T-helper 2 cell treated with Interferon-gamma antibody and Interleukin-4, amounts not matched to agents 5 μg/mL and 100 μg/mL, for 36 hours (primary cell): ENCODE results near the gene TTC7B.

ENCODE experiments used
- DNase-seq: peaks from one replicate; pipeline ENCODE4 v3.0.0; 2021; ENCODE audit warnings: low spot score
- H3K27ac Mint-ChIP-seq: one replicate; pipeline ENCODE4 v1.8.0; 2021; ENCODE audit warnings: mild to moderate bottlenecking, mixed read lengths
- H3K27me3 Mint-ChIP-seq: one replicate; pipeline ENCODE4 v1.8.0; 2021; ENCODE audit warnings: low read depth, mixed read lengths
- H3K36me3 Mint-ChIP-seq: one replicate; pipeline ENCODE4 v1.8.0; 2021; ENCODE audit warnings: low read depth, mixed read lengths
- H3K4me1 Mint-ChIP-seq: one replicate; pipeline ENCODE4 v1.8.0; 2021; ENCODE audit warnings: low read depth, mixed read lengths
- H3K4me3 Mint-ChIP-seq: one replicate; pipeline ENCODE4 v1.8.0; 2022; ENCODE audit warnings: mild to moderate bottlenecking, moderate library complexity, mixed read lengths
- H3K9me3 Mint-ChIP-seq: one replicate; pipeline ENCODE4 v1.8.0; 2021; ENCODE audit warnings: mixed read lengths

Gene TTC7B

GRCh38 chr14:90805662-90806540 is 10.3 kb downstream of the TTC7B start:
- Mint-ChIP-seq H3K4me3 (no peak overlapping the region), H3K27me3 (no peaks in the 10 kb centered on the region), H3K9me3 (peaks cover 4% of the 10 kb centered on the region), H3K36me3 (peaks cover 4% of the 10 kb centered on the region), H3K4me1 (peaks cover 10% of the 10 kb centered on the region), H3K27ac (no peak overlapping the region)
- no peak for DNase-seq

- Mint-ChIP-seq H3K27me3 (no peaks in the 10 kb centered on the region), H3K27ac (no peak overlapping the region), H3K4me3 (no peak overlapping the region), H3K36me3 (peaks cover 4% of the 10 kb centered on the region), H3K9me3 (peaks cover 4% of the 10 kb centered on the region), H3K4me1 (peaks cover 10% of the 10 kb centered on the region)
- no peak for DNase-seq
Measured at GRCh38 chr14:90805084-90805391, 11.2 kb downstream of the TTC7B start.

- Mint-ChIP-seq H3K4me1 (peaks cover 10% of the 10 kb centered on the region), H3K27ac (no peak overlapping the region), H3K9me3 (peaks cover 4% of the 10 kb centered on the region), H3K36me3 (peaks cover 4% of the 10 kb centered on the region), H3K4me3 (no peak overlapping the region), H3K27me3 (no peaks in the 10 kb centered on the region)
- no peak for DNase-seq
Measured at GRCh38 chr14:90804292-90805083, 11.7 kb downstream of the TTC7B start.

- H3K27me3 Mint-ChIP-seq, result no peaks in the 10 kb centered on the region
- H3K4me1 Mint-ChIP-seq, result peaks cover 10% of the 10 kb centered on the region
- no peak for DNase-seq
- H3K27ac Mint-ChIP-seq, result peak overlapping the region; percentile 31
- H3K9me3 Mint-ChIP-seq, result peaks cover 4% of the 10 kb centered on the region
- H3K36me3 Mint-ChIP-seq, result peaks cover 4% of the 10 kb centered on the region
- H3K4me3 Mint-ChIP-seq, result no peak overlapping the region
Measured at GRCh38 chr14:90803249-90803648, 13.0 kb downstream of the TTC7B start.

GRCh38 chr14:90799420-90799819 is 16.8 kb downstream of the TTC7B start:
- no peak overlapping the region for H3K27ac Mint-ChIP-seq
- H3K4me3 Mint-ChIP-seq, result no peak overlapping the region
- peaks cover 4% of the 10 kb centered on the region for H3K9me3 Mint-ChIP-seq
- no peaks in the 10 kb centered on the region for H3K27me3 Mint-ChIP-seq
- no peak for DNase-seq
- H3K36me3 Mint-ChIP-seq, result peaks cover 4% of the 10 kb centered on the region
- H3K4me1 Mint-ChIP-seq, result peaks cover 10% of the 10 kb centered on the region

- H3K4me3 Mint-ChIP-seq, result no peak overlapping the region
- H3K4me1 Mint-ChIP-seq, result peaks cover 5% of the 10 kb centered on the region
- DNase-seq, result no peak
- H3K9me3 Mint-ChIP-seq, result peaks cover 4% of the 10 kb centered on the region
- no peaks in the 10 kb centered on the region for H3K27me3 Mint-ChIP-seq
- H3K27ac Mint-ChIP-seq, result no peak overlapping the region
- H3K36me3 Mint-ChIP-seq, result peaks cover 4% of the 10 kb centered on the region
Measured at GRCh38 chr14:90797919-90798318, 18.3 kb downstream of the TTC7B start.

GRCh38 chr14:90797451-90797850 is 18.8 kb downstream of the TTC7B start:
- H3K27me3 Mint-ChIP-seq, result no peaks in the 10 kb centered on the region
- H3K4me1 Mint-ChIP-seq, result peaks cover 5% of the 10 kb centered on the region
- H3K4me3 Mint-ChIP-seq, result no peak overlapping the region
- H3K27ac Mint-ChIP-seq, result no peak overlapping the region
- DNase-seq, result no peak
- H3K36me3 Mint-ChIP-seq, result peaks cover 4% of the 10 kb centered on the region
- peaks cover 4% of the 10 kb centered on the region for H3K9me3 Mint-ChIP-seq

GRCh38 chr14:90796329-90796728 is 19.9 kb downstream of the TTC7B start:
- Mint-ChIP-seq H3K36me3 (peaks cover 2% of the 10 kb centered on the region), H3K4me3 (no peak overlapping the region), H3K9me3 (peaks cover 2% of the 10 kb centered on the region), H3K27ac (no peak overlapping the region), H3K4me1 (peaks cover 3% of the 10 kb centered on the region), H3K27me3 (no peaks in the 10 kb centered on the region)
- DNase-seq, result no peak

GRCh38 chr14:90795744-90796143 is 20.5 kb downstream of the TTC7B start:
- no peaks in the 10 kb centered on the region for H3K27me3 Mint-ChIP-seq
- no peaks in the 10 kb centered on the region for H3K9me3 Mint-ChIP-seq
- no peaks in the 10 kb centered on the region for H3K36me3 Mint-ChIP-seq
- no peak overlapping the region for H3K27ac Mint-ChIP-seq
- H3K4me1 Mint-ChIP-seq, result no peaks in the 10 kb centered on the region
- DNase-seq, result no peak
- H3K4me3 Mint-ChIP-seq, result no peak overlapping the region

- H3K4me3 Mint-ChIP-seq, result no peak overlapping the region
- no peaks in the 10 kb centered on the region for H3K4me1 Mint-ChIP-seq
- no peaks in the 10 kb centered on the region for H3K9me3 Mint-ChIP-seq
- no peaks in the 10 kb centered on the region for H3K36me3 Mint-ChIP-seq
- no peak for DNase-seq
- no peak overlapping the region for H3K27ac Mint-ChIP-seq
- H3K27me3 Mint-ChIP-seq, result no peaks in the 10 kb centered on the region
Measured at GRCh38 chr14:90791486-90791885, 24.7 kb downstream of the TTC7B start.

GRCh38 chr14:90788031-90788430 is 28.2 kb downstream of the TTC7B start:
- no peak overlapping the region for H3K27ac Mint-ChIP-seq

GRCh38 chr14:90785876-90786450 is 30.3 kb downstream of the TTC7B start:
- Mint-ChIP-seq H3K27ac (no peak overlapping the region), H3K4me3 (no peak overlapping the region), H3K4me1 (no peaks in the 10 kb centered on the region), H3K27me3 (no peaks in the 10 kb centered on the region), H3K36me3 (no peaks in the 10 kb centered on the region), H3K9me3 (no peaks in the 10 kb centered on the region)
- DNase-seq, result no peak

More at GRCh38 chr14:90788031-90788430, 28.2 kb downstream of the TTC7B start:
- H3K9me3 Mint-ChIP-seq, result no peaks in the 10 kb centered on the region
- H3K4me3 Mint-ChIP-seq, result no peak overlapping the region
- no peaks in the 10 kb centered on the region for H3K36me3 Mint-ChIP-seq
- no peak for DNase-seq
- no peaks in the 10 kb centered on the region for H3K27me3 Mint-ChIP-seq
- no peaks in the 10 kb centered on the region for H3K4me1 Mint-ChIP-seq

- Mint-ChIP-seq H3K4me1 (no peaks in the 10 kb centered on the region), H3K9me3 (no peaks in the 10 kb centered on the region), H3K27me3 (no peaks in the 10 kb centered on the region), H3K27ac (no peak overlapping the region), H3K4me3 (no peak overlapping the region), H3K36me3 (no peaks in the 10 kb centered on the region)
- DNase-seq, result no peak
Measured at GRCh38 chr14:90785471-90785870, 30.8 kb downstream of the TTC7B start.

- Mint-ChIP-seq H3K4me1 (no peaks in the 10 kb centered on the region), H3K9me3 (no peaks in the 10 kb centered on the region), H3K4me3 (no peak overlapping the region), H3K27ac (no peak overlapping the region), H3K27me3 (no peaks in the 10 kb centered on the region), H3K36me3 (no peaks in the 10 kb centered on the region)
- no peak for DNase-seq
Measured at GRCh38 chr14:90784621-90785270, 31.5 kb downstream of the TTC7B start.
